Activated T-cell treated with anti-CD3 and anti-CD28 coated beads, Interleukin-2, amount 50 U/mL, for 4 hours (primary cell): ENCODE measurements around the gene ANKS3. TPM values are rescaled to one million over a fixed set of nuclear protein-coding genes. Genes with fewer than 3 reads are reported as not detected.
"Not testable (repeated sequence)": the region's sequence is repeated elsewhere in the genome, so short reads cannot be mapped to it uniquely, and the experiment has no call there.

Source experiments
- ATAC-seq, 2 donors: fragments of 200-7000 bp; cut with Tn5 transposase; one replicate each; pipeline ENCODE4 v1.10.0; 2021
- DNase-seq: peaks from one replicate; pipeline ENCODE4 v3.0.0-alpha.2; 2020
- H3K27me3 Mint-ChIP-seq: one replicate; pipeline ENCODE4 v1.8.0; 2021; ENCODE audit warnings: low read depth, mixed read lengths
- H3K36me3 Mint-ChIP-seq: one replicate; pipeline ENCODE4 v1.8.0; 2022; ENCODE audit warnings: mixed read lengths; ENCODE audit not compliant: insufficient read depth
- H3K4me1 Mint-ChIP-seq: one replicate; pipeline ENCODE4 v1.8.0; 2021; ENCODE audit warnings: low read depth, mixed read lengths
- H3K4me3 Mint-ChIP-seq: one replicate; pipeline ENCODE4 v1.8.0; 2021; ENCODE audit warnings: mild to moderate bottlenecking, moderate library complexity, mixed read lengths
- H3K9me3 Mint-ChIP-seq: one replicate; pipeline ENCODE4 v1.8.0; 2021; ENCODE audit warnings: mixed read lengths
- total RNA-seq, 3 donors: library from RNA; stranded (reverse); gene quantifications; one replicate each; pipeline ENCODE4 v1.2.1, GENCODE V29; 2021

ANKS3 gene
- total RNA-seq, 3 donors from 2014 or later: 19.4 to 24.1 (median 21.8) TPM

- Mint-ChIP-seq H3K36me3 (peaks cover 9% of the 10 kb centered on the region), H3K4me3 (no peak overlapping the region), H3K27me3 (no peaks in the 10 kb centered on the region), H3K4me1 (peaks cover 20% of the 10 kb centered on the region), H3K9me3 (no peaks in the 10 kb centered on the region)
- ATAC-seq (no peak), DNase-seq (no peak)
These were observed 77.8 kb downstream of the ANKS3 start for GRCh38 chr16:4656221-4656620.

DNA sequence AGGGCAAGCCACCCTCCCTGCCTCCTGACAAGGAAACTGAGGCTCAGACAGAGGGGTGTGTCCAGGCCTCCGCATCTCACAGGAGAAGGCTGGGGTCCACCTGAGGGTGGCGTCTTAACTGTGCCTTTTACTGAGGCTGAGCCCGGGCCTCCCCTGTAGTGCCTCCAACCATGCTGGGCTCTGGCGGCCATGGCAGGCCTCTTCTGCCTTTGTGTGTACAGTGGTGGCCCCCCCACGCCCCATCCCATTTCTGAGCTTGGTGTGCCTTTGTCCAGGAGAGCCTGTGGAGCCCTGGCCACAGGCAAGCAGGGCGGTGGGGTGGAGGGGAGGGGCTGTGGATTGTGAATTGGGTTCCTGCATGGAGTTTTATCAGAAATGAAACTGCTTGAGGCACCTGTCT, 78.3 kb downstream of the ANKS3 start:
- Mint-ChIP-seq H3K4me3 (no peak overlapping the region), H3K9me3 (no peaks in the 10 kb centered on the region), H3K27me3 (no peaks in the 10 kb centered on the region), H3K36me3 (peaks cover 9% of the 10 kb centered on the region), H3K4me1 (peaks cover 16% of the 10 kb centered on the region)
- DNase-seq (no peak), ATAC-seq (no peak)

DNA sequence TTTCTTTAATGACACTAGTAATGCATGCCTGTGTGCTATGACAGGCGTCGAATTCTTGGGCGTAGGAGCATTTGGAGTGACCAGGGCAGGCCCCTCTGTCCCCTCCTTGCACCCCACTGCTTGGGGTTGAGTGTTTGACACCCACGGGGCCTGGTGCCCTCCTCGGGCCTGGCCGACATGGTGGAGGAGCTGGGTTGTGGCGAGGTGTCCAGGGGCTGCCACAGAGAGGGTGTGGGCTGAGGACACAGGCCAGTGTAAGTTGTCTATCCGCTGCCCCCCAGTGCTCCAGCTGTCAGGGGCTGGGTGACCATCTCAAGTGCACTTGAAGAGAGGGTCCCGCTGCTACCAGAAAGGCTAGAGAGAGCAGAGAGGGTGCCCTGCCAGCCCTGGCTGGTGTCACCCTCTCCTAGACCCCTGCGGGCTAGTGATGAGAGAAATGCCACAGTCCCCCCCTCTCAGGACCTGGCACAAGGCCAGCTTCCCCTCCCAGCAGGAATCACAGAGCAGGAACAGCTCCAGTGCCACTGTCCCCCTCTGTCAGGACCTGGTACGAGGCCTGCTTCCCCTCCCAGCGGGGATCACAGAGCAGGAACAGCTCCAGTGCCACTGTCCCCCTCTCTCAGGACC, 79.0 kb downstream of the ANKS3 start:
- no peaks in the 10 kb centered on the region for H3K27me3 Mint-ChIP-seq
- peaks cover 12% of the 10 kb centered on the region for H3K36me3 Mint-ChIP-seq
- H3K9me3 Mint-ChIP-seq: no peaks in the 10 kb centered on the region
- no peak overlapping the region for H3K4me3 Mint-ChIP-seq
- H3K4me1 Mint-ChIP-seq: peaks cover 14% of the 10 kb centered on the region
- DNase-seq: no peak
- ATAC-seq: no peak

- peaks cover 9% of the 10 kb centered on the region for H3K4me1 Mint-ChIP-seq
- H3K9me3 Mint-ChIP-seq: no peaks in the 10 kb centered on the region
- peaks cover 12% of the 10 kb centered on the region for H3K36me3 Mint-ChIP-seq
- H3K27me3 Mint-ChIP-seq: no peaks in the 10 kb centered on the region
- H3K4me3 Mint-ChIP-seq: no peak overlapping the region
- DNase-seq (no peak), ATAC-seq (no peak)
These were observed 79.8 kb downstream of the ANKS3 start for GRCh38 chr16:4654011-4654963.

GRCh38 chr16:4652561-4652960, 81.5 kb downstream of the ANKS3 start:
- DNase-seq: no peak
- no peaks in the 10 kb centered on the region for H3K9me3 Mint-ChIP-seq
- H3K27me3 Mint-ChIP-seq: no peaks in the 10 kb centered on the region
- H3K4me1 Mint-ChIP-seq: peaks cover 16% of the 10 kb centered on the region
- H3K36me3 Mint-ChIP-seq: peaks cover 12% of the 10 kb centered on the region
- H3K4me3 Mint-ChIP-seq: no peak overlapping the region
- no peak for ATAC-seq

- no peak for ATAC-seq
- no peak overlapping the region for H3K4me3 Mint-ChIP-seq
- H3K4me1 Mint-ChIP-seq: peaks cover 22% of the 10 kb centered on the region
- DNase-seq: no peak
- H3K27me3 Mint-ChIP-seq: no peaks in the 10 kb centered on the region
- peaks cover 9% of the 10 kb centered on the region for H3K36me3 Mint-ChIP-seq
- H3K9me3 Mint-ChIP-seq: no peaks in the 10 kb centered on the region
These were observed 82.2 kb downstream of the ANKS3 start for GRCh38 chr16:4651827-4652226.

GRCh38 chr16:4650443-4651074, 83.5 kb downstream of the ANKS3 start:
- H3K4me3 Mint-ChIP-seq, H3K9me3 Mint-ChIP-seq, H3K27me3 Mint-ChIP-seq, H3K36me3 Mint-ChIP-seq: not testable (repeated sequence)
- peaks cover 31% of the 10 kb centered on the region for H3K4me1 Mint-ChIP-seq
- ATAC-seq (peak; percentile 80 to 85), DNase-seq (peak; percentile 68)

DNA sequence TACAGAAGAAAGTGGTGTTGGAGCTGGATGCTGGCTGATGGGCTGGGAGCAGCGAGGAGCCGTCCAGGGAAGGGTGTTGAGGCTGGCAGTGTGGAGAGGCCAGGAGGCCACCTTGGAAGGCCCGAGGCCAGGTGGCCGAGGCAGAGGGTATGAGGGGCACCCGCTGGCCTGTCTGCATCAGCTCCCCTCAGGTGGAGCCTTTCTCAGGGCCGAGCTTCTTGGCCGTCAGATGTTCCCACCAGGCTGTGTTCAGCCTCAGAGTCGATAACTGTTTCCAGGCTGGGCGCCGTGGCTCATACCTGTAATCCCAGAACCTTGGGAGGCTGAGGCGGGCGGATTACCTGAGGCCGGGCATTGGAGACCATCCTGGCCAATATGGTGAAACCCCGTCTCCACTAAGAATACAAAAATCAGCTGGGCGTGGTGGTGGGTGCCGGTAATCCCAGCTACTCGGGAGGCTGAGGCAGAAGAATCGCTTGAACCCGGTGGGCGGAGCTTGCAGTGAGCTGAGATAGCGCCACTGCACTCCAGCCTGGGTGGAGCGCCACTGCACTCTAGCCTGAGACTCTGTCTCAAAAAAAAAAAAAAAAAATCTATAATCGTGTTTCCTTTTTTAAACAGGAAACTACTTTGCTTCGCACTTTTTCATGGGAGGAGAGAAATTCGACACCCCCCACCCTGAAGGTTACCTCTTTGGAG, 84.2 kb downstream of the ANKS3 start:
- no peaks in the 10 kb centered on the region for H3K9me3 Mint-ChIP-seq
- peaks cover 7% of the 10 kb centered on the region for H3K36me3 Mint-ChIP-seq
- ATAC-seq (no peak), DNase-seq (no peak)
- no peaks in the 10 kb centered on the region for H3K27me3 Mint-ChIP-seq
- peaks cover 35% of the 10 kb centered on the region for H3K4me1 Mint-ChIP-seq
- no peak overlapping the region for H3K4me3 Mint-ChIP-seq

GRCh38 chr16:4648917-4649316, 85.2 kb downstream of the ANKS3 start:
- Mint-ChIP-seq H3K4me1 (peaks cover 35% of the 10 kb centered on the region), H3K9me3 (no peaks in the 10 kb centered on the region), H3K27me3 (no peaks in the 10 kb centered on the region), H3K36me3 (peaks cover 7% of the 10 kb centered on the region), H3K4me3 (no peak overlapping the region)
- ATAC-seq (no peak), DNase-seq (no peak)

- Mint-ChIP-seq H3K27me3 (no peaks in the 10 kb centered on the region), H3K9me3 (no peaks in the 10 kb centered on the region), H3K36me3 (peaks cover 4% of the 10 kb centered on the region), H3K4me3 (no peak overlapping the region), H3K4me1 (peaks cover 35% of the 10 kb centered on the region)
- DNase-seq (no peak), ATAC-seq (no peak)
These were observed 86.5 kb downstream of the ANKS3 start for GRCh38 chr16:4647644-4647980.

- DNase-seq (no peak), ATAC-seq (peak in 1 of 2 donors; percentile 28)
- peaks cover 4% of the 10 kb centered on the region for H3K36me3 Mint-ChIP-seq
- H3K4me3 Mint-ChIP-seq: no peak overlapping the region
- no peaks in the 10 kb centered on the region for H3K27me3 Mint-ChIP-seq
- H3K9me3 Mint-ChIP-seq: no peaks in the 10 kb centered on the region
- H3K4me1 Mint-ChIP-seq: peaks cover 35% of the 10 kb centered on the region
These were observed 87.1 kb downstream of the ANKS3 start for GRCh38 chr16:4646773-4647643.
